ENCODE results near the gene ZC3HAV1.
"Not testable (repeated sequence)": the region's sequence is repeated elsewhere in the genome, so short reads cannot be mapped to it uniquely, and the experiment has no call there.

Gene ZC3HAV1

DNA sequence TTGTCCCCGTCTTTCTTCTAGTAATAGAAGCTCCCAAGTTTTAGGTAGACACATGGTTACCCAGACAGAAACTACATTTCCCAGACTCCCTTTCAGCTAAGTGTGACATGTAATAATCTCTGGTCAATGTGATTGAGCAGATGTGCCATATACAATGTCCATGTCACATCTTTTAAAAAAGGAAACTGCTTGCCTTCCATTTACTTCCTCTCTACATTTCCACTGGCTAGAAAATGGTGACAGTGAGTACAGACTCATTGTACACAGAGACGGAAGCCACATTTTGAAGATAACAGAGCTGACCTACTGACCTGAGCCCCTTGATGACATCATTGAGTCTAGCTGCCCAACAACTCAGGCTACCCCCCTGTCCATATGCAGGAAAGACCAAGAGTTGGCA is 21.3 kb downstream of the ZC3HAV1 start:
- no peak for DNase-seq (ENCODE audit: low read depth in 2 of 3, low spot score in 1 of 3)

DNA sequence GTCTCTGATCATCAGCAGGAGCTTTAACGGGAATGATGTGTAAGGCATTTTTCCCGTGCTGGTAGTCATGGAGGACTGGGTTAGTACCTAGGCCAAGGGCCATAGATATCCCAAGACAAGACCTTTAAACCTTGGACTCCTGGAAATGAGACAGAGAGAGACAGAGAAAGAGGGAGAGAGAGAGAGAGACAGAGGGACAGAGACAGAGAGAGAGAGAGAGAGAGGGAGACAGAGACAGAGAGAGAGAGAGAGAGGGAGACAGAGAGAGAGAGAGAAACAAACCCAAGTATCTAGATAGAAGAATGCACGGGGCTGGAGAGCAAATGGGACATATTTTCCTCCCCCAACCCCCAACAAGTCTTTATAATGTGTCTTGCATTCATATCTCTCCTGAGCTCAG is 22.3 kb downstream of the ZC3HAV1 start:
- DNase-seq (ENCODE audit: low read depth in 2 of 3, low spot score in 1 of 3): no peak

DNA sequence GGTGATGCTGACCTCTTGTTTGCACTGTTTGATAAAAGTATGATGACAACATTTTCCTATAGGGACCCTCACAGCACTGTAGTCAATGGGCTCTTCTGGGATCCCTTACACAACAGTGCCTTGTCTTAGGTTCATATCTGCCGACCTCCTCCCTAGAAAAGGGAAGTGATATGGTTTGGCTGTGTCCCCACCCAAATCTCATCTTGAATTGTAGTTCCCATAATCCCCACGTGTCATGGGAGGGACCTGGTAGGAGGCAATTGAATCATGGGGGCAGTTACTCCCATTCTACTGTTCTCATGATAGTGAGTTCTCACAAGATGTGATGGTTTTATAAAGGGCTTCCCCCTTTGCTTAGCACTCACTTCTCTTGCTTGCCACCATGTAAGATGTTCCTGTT is 23.1 kb downstream of the ZC3HAV1 start:
- no peak for DNase-seq (ENCODE audit: low read depth in 2 of 3, low spot score in 1 of 3)

- no peak for DNase-seq (ENCODE audit: low read depth in 2 of 3, low spot score in 1 of 3)
Observed at GRCh38 chr7:139084709-139085108, 24.8 kb downstream of the ZC3HAV1 start.

DNA sequence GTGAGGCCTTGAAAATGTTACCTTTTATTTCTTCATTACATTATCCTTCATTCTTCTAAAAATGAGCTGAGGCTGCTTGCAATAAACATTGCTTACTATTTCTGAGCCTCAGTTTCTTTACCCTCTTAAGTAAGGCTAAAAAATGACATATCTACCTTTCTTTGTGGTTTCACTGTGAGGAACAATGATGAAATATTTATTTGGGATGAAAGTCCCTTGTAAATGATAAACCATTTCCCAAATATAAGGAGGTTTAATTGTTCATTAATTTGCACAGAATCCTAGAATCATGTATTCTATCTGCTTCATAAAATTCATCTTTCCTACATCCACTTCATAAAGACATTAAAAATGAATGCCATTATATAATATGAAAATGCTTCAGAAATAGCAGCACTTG is 27.9 kb downstream of the ZC3HAV1 start:
- DNase-seq (ENCODE audit: low read depth in 2 of 3, low spot score in 1 of 3): no peak

DNA sequence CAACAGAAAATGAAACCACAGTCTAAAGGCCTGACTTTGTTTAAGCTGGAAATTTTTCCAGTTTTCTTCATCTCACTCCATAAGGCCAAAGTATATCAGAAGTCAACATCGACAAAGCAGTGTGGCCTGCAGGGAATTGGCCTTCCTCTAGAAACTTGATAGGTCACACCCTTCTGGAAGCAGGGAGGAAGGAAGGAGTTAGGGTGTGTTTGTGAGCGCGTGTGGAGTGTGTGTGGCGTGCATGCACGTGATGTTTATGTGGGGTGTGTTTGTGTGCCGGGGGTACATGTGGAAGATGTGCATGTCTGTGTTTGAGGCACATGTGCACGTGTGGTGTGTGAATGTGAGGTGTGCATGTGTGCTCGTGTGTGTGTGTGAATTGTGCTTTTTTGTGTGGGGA is 28.6 kb downstream of the ZC3HAV1 start:
- no peak for DNase-seq (ENCODE audit: low read depth in 2 of 3, low spot score in 1 of 3)

DNA sequence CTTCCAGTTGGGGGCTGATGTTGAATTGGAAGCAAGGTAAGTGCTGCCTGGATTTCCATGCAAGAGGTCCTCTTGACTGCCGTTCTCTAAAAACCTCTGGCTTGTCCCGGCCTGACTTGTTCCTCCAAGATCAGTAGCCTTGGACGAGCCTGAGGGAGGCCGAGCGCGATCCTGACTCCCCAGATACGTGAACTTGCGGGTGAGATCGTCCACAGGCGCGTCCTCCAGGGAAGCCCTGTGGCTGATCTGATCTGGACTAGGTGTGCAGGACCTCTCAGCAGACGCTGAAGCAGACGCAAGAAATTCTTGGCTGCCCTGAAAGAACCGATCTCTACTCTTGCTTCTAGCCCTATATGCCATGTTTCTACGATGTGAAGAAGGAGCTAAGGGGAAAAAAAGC is 29.7 kb downstream of the ZC3HAV1 start:
- DNase-seq (ENCODE audit: low read depth in 2 of 3, low spot score in 1 of 3): no peak

DNA sequence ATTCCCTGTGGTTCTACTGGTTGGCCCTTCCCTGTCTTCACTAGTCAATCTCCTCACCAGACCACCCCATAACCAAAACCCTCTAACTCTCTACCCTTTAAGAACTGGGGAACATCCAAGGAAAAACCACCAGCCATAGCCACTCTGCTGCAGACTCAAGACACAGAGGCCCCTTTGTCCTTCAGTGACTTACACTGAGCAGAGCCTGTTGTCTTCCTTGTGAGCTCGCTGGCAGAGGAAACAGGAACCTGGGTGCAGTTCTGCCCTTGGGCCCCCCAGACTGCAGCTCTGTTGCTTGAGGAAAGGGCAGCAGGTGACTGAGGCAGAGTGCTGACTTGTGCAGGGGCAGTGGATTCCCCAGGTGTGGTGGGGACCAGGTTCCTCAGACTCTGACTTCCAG is 30.6 kb downstream of the ZC3HAV1 start:
- DNase-seq (ENCODE audit: low read depth in 2 of 3, low spot score in 1 of 3): no peak

DNA sequence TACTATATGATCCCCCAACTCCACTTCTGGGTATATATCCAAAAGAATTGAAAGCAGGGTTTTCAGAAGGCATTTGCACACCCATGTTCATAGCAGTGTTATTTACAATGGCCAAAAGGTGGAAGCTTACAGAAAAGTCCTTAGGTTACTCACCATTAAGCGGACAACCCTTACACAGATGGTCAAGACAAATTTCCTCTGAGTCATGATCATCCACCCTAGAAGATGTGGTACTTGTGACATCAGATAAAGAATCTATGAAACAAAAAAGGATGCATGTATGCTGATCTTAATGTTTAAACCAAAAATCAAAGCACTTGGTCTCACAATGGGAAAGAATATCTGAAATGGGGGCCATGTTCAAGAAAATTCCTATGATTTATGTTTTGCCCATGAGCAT is 31.1 kb downstream of the ZC3HAV1 start:
- DNase-seq (ENCODE audit: low read depth in 2 of 3, low spot score in 1 of 3): no peak

- DNase-seq (ENCODE audit: low read depth in 2 of 3, low spot score in 1 of 3): not testable (repeated sequence)
Observed at GRCh38 chr7:139077706-139078105, 31.8 kb downstream of the ZC3HAV1 start.

- no peak for DNase-seq (ENCODE audit: low read depth in 2 of 3, low spot score in 1 of 3)
Observed at GRCh38 chr7:139075871-139076686, 33.4 kb downstream of the ZC3HAV1 start.

DNA sequence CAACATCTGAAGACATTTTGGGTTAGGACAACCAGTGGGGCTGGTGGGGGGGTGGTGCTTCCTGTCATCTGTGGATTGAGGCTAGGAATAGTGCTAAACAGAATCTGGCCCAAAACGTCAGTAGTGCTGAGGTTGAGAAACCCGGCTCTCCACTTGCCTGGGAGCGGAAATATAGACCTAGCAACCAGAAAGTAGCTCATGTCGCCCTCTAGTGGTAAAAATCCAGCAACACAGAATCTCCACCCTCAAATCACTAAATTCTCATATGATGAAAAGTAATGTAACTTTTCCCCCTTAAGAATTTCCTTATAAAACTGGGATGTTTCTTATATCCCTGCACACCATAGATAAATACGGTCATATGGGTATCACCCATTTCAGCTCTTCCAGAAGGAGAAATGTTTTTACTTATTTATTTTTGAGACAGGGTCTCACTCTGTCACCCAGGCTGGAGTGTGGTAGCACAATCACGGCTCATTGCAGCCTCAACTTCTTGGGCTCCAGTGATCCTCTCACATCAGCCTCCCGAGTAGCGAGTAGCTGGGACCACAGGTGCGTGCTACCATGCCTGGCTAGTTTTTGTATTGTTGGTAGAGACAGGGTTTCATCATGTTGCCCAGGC is 34.4 kb downstream of the ZC3HAV1 start:
- peak; percentile 34 to 79 (median 47) for DNase-seq (ENCODE audit: low read depth in 2 of 3, low spot score in 1 of 3)

GRCh38 chr7:139072796-139073195 is 36.7 kb downstream of the ZC3HAV1 start:
- no peak for DNase-seq (ENCODE audit: low read depth in 2 of 3, low spot score in 1 of 3)

DNA sequence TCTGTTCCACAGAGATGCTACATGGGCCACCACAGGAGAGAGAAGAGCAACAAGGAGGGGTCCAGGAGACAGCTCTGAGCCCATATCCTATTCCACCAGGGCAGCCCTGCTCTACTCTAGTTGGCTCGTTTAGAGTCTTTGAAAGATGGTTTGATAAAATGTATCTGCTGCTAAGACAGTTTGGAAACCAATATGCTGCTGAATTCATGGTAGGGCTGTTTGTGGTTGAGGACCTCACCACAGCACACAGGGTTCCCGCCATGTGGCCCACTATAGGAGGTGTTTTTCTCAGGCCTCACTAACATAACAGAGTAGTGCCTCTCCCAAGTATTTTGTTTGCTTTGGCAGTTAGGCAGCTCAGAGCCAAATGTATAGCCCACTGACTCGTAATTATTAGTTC is 37.8 kb downstream of the ZC3HAV1 start:
- DNase-seq (ENCODE audit: low read depth in 2 of 3, low spot score in 1 of 3): no peak

- no peak for DNase-seq (ENCODE audit: low read depth in 2 of 3, low spot score in 1 of 3)
Observed at GRCh38 chr7:139068544-139069399, 40.7 kb downstream of the ZC3HAV1 start.

DNA sequence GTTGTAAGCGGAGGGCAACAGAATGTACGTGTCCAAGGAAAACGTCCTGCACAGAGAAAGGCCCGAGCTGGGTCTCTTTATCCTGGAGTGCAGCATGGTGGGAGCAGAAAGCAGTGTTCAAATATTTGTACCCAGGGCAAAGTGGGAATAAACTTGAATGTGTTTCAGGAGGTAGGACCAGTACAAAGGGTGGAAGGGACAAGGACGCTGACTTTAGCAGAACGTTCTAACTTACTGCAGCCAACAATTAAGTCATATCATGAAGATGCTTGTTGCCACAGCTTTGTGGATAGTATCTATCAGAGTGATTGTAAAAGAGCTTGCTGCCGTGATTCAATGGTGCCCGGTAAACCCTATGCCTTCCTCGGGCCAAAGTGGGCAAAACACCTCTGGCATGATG is 43.2 kb downstream of the ZC3HAV1 start:
- DNase-seq (ENCODE audit: low read depth in 2 of 3, low spot score in 1 of 3): no peak

- DNase-seq (ENCODE audit: low read depth in 2 of 3, low spot score in 1 of 3): no peak
Observed at GRCh38 chr7:139065323-139065722, 44.2 kb downstream of the ZC3HAV1 start.

DNA sequence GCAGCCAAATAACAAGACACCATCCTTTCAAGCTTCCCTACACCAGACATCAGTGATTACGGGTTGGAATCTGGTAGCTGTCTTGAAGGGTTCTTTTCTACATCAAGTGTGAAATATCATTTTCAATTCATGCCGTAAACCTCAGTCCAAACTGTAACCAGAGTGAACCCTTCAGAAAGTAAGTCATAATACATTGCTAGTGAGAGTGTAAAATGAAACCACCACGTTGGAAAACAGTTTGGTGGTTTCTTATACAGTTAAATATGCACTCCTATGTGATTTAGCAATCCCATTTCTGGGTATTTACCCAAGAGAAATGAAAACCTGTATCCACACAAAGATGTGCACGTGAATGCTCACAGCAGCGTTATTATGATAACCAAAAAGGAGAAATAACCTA is 48.1 kb downstream of the ZC3HAV1 start:
- no peak for DNase-seq (ENCODE audit: low read depth in 2 of 3, low spot score in 1 of 3)

DNA sequence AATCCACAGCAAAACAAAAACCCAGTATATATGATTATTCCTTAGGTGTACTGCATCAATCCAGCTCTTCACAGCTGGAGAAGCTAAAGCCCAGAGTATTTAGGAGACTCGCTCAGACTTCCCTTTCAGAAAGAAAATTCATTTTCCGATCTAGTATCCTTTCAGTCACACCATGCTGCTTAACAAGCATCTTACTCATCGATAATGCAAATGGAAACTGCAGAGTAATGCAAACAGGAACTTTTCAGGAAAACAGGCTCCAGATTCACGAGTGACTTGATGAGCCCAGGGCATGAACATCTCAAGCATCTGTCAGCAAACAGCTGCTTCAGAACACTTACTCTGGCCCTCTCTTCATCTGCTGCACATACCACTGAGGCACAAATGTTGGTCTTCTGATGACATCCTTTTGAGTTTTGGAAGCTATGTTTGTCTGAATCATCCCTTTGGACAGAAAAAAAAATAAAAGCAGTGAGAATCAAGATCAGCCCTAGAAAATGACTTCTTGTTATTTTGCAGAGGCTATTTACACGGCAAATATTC is 48.8 kb downstream of the ZC3HAV1 start:
- DNase-seq (ENCODE audit: low read depth in 2 of 3, low spot score in 1 of 3): no peak

GRCh38 chr7:139059905-139060304 is 49.6 kb downstream of the ZC3HAV1 start:
- DNase-seq (ENCODE audit: low read depth in 2 of 3, low spot score in 1 of 3): no peak

GRCh38 chr7:139058943-139059342 is 50.6 kb downstream of the ZC3HAV1 start:
- no peak for DNase-seq (ENCODE audit: low read depth in 2 of 3, low spot score in 1 of 3)

GRCh38 chr7:139055674-139056073 is 53.8 kb downstream of the ZC3HAV1 start:
- no peak for DNase-seq (ENCODE audit: low read depth in 2 of 3, low spot score in 1 of 3)
